B cell (primary cell): ENCODE measurements around the gene GRIK3. TPM values are rescaled to one million over a fixed set of nuclear protein-coding genes. Genes with fewer than 3 reads are reported as not detected.

ENCODE experiments used
- ATAC-seq: fragments of 200-7000 bp; cut with Tn5 transposase; one replicate; pipeline ENCODE4 v1.10.0; 2021; ENCODE audit warnings: low read depth, mild to moderate bottlenecking, moderate number of reproducible peaks, moderate library complexity
- CTCF ChIA-PET: fragments of 350-600 bp; sonication (Branson Sonifier 250); formaldehyde crosslinking; loops from one replicate; lab custom pipeline; 2021; ENCODE audit warnings: antibody characterized with exemption, inconsistent platforms; lab: Charles Lee
- POLR2A ChIA-PET: fragments of 350-600 bp; sonication (Branson Sonifier 250); formaldehyde crosslinking; loops from one replicate; lab custom pipeline; 2021; ENCODE audit warnings: antibody characterized with exemption; lab: Charles Lee
- DNase-seq: peaks from one replicate; pipeline ENCODE4 v3.0.0; 2013
- H2AFZ ChIP-seq: 2 replicates; pipeline ENCODE4 v1.6.1; 2012; ENCODE audit warnings: mild to moderate bottlenecking, low read depth, low read length; ENCODE audit not compliant: insufficient read depth, poor library complexity, severe bottlenecking
- H3K27ac ChIP-seq, 2 donors: 1 replicate in 1 of 2; 2 replicates in 1 of 2; pipeline ENCODE4 v1.5.1; 2012 to 2013; ENCODE audit warnings: low read length in 2 of 2, mild to moderate bottlenecking in 2 of 2, moderate library complexity in 1 of 2
- H3K27me3 ChIP-seq, 4 experiments: fragments of 200-600 bp in 1 of 4; sonication (generic) in 1 of 4; replicated peaks in 1 of 4; 1 replicate in 2 of 4; 2 replicates in 2 of 4; pipeline versions ENCODE4 v1.6.1 to v1.7.0; 2013 to 2016; ENCODE audit warnings: low read length in 3 of 4, mild to moderate bottlenecking in 2 of 4, mixed read lengths in 1 of 4, moderate library complexity in 1 of 4; ENCODE audit not compliant: insufficient read depth in 4 of 4, control insufficient read depth in 3 of 4; ENCODE audit errors: control extremely low read depth in 1 of 4
- H3K36me3 ChIP-seq, 2 experiments: replicated peaks in 1 of 2; 1 replicate in 1 of 2; 2 replicates in 1 of 2; pipeline versions ENCODE4 v1.6.1 to v1.7.1; 2013; ENCODE audit warnings: low read length in 1 of 2; ENCODE audit not compliant: insufficient read depth in 2 of 2, control insufficient read depth in 1 of 2; ENCODE audit errors: control extremely low read depth in 1 of 2, extremely low read depth in 1 of 2
- H3K4me1 ChIP-seq, 2 donors: fragments of 200-600 bp in 1 of 2; sonication (generic) in 1 of 2; 1 replicate in 1 of 2; 2 replicates in 1 of 2; pipeline versions ENCODE4 v1.5.1 to v1.6.1; 2013 to 2017; ENCODE audit warnings: low read length in 2 of 2; ENCODE audit not compliant: control insufficient read depth in 2 of 2, insufficient read depth in 2 of 2
- H3K4me2 ChIP-seq: replicated peaks from 2 replicates; pipeline ENCODE3; 2012; ENCODE audit warnings: mild to moderate bottlenecking, low read depth, low read length; ENCODE audit not compliant: poor library complexity, severe bottlenecking
- H3K4me3 ChIP-seq, 5 experiments: fragments of 200-600 bp in 1 of 5; sonication (generic) in 1 of 5; 1 replicate in 3 of 5; 2 replicates in 2 of 5; pipeline versions ENCODE4 v1.5.1 to v1.7.0; 2011 to 2016; ENCODE audit warnings: low read length in 4 of 5, mild to moderate bottlenecking in 4 of 5, low read depth in 2 of 5, control low read depth in 1 of 5, moderate library complexity in 1 of 5; ENCODE audit not compliant: insufficient read depth in 1 of 5; ENCODE audit errors: control extremely low read depth in 1 of 5, extremely low read depth in 1 of 5
- H3K79me2 ChIP-seq: fragments of 200-600 bp; sonication (generic); one replicate; pipeline ENCODE4 v1.6.0; 2016; ENCODE audit warnings: low read length; ENCODE audit not compliant: control insufficient read depth, insufficient read depth
- H3K9ac ChIP-seq: fragments of 200-600 bp; sonication (generic); 2 replicates; pipeline ENCODE4 v1.6.1; 2017; ENCODE audit warnings: mild to moderate bottlenecking, low read length, moderate library complexity
- H3K9me3 ChIP-seq, 3 donors: one replicate each; pipeline versions ENCODE4 v1.6.1 to v1.7.1; 2013; ENCODE audit warnings: low read length in 2 of 3; ENCODE audit not compliant: control insufficient read depth in 2 of 3, insufficient read depth in 1 of 3; ENCODE audit errors: control extremely low read depth in 1 of 3
- H4K20me1 ChIP-seq: 2 replicates; pipeline ENCODE4 v1.6.0; 2012; ENCODE audit warnings: mild to moderate bottlenecking, low read length; ENCODE audit not compliant: insufficient read depth, control insufficient read depth, poor library complexity, severe bottlenecking
- H3K27ac Mint-ChIP-seq: one replicate; pipeline ENCODE4 v1.8.0; 2021; ENCODE audit warnings: mixed read lengths
- H3K27me3 Mint-ChIP-seq: one replicate; pipeline ENCODE4 v1.8.0; 2021; ENCODE audit warnings: mixed read lengths
- H3K4me1 Mint-ChIP-seq: one replicate; pipeline ENCODE4 v1.8.0; 2021; ENCODE audit warnings: mixed read lengths
- H3K4me3 Mint-ChIP-seq: one replicate; pipeline ENCODE4 v1.8.0; 2021; ENCODE audit warnings: mixed read lengths
- H3K9me3 Mint-ChIP-seq: one replicate; pipeline ENCODE4 v1.8.0; 2022; ENCODE audit warnings: mixed read lengths; ENCODE audit not compliant: insufficient read depth
- CTCF ChIP-seq: fragments of 200-600 bp; IDR thresholded peaks from one replicate; pipeline ENCODE4 v1.8.0; 2022; ENCODE audit warnings: antibody characterized with exemption, mild to moderate bottlenecking
- EZH2 ChIP-seq: IDR thresholded peaks from 2 replicates; pipeline ENCODE4 v1.6.1; 2012; ENCODE audit warnings: borderline replicate concordance, low read depth, mild to moderate bottlenecking, moderate library complexity, low read length; ENCODE audit not compliant: insufficient read depth, poor library complexity, severe bottlenecking
- WGBS: methylation state at CpG from one replicate; pipeline ENCODE4 v1.1.5; 2013; ENCODE audit warnings: missing lambda C conversion rate; ENCODE audit not compliant: insufficient coverage; 5-methylcytosine and 5-hydroxymethylcytosine counted together
- intact Hi-C: fragments of 100-400 bp; cut with micrococcal nuclease; formaldehyde crosslinking; loops from one replicate; pipeline ENCODE4 v1.10.0; 2022
- polyA plus RNA-seq: library from polyadenylated mRNA; depleted of rRNA; stranded (reverse); fragments of >200 nt; gene quantifications from 2 replicates; pipeline ENCODE4 v1.2.3, GENCODE V29; 2012
- total RNA-seq, 2 donors: library from RNA; stranded (reverse); fragments of 120-200 nt in 1 of 2; gene quantifications; 1 replicate in 1 of 2; 2 replicates in 1 of 2; pipeline versions ENCODE4 v1.2.3 to v1.2.4, GENCODE V29; 2013 to 2022

The GRIK3 gene
- total and polyA plus RNA-seq, 2 donors (not counting 1 experiment from before 2014, with no cell fraction given), result 0.12 to 1.5 TPM

- H3K4me3 ChIP-seq, result no peak overlapping the region
- H3K9me3 ChIP-seq, result peaks cover 0 to 2% (median 0%) of the 10 kb centered on the region in 3 donors
- Mint-ChIP-seq H3K4me3 (no peak overlapping the region), H3K9me3 (no peaks in the 10 kb centered on the region), H3K27me3 (peaks cover 27% of the 10 kb centered on the region), H3K27ac (no peak overlapping the region), H3K4me1 (no peaks in the 10 kb centered on the region)
- no peak overlapping the region for H3K27ac ChIP-seq
- DNase-seq (no peak), ATAC-seq (no peak)
- ChIA-PET POLR2A (no interaction called here), CTCF (no interaction called here)
- H4K20me1 ChIP-seq, result no peaks in the 10 kb centered on the region
- H3K79me2 ChIP-seq, result no peaks in the 10 kb centered on the region
- 66% methylated on average over 3 of the region's 3 CpGs for WGBS
- H2AFZ ChIP-seq, result no peak overlapping the region
- H3K9ac ChIP-seq, result no peak overlapping the region
- no peak for TF ChIP-seq EZH2
- H3K4me1 ChIP-seq, result no peaks in the 10 kb centered on the region
- H3K4me2 ChIP-seq, result no peak overlapping the region
- H3K27me3 ChIP-seq, result peaks cover 0 to 4% (median 2%) of the 10 kb centered on the region in 4 experiments
- H3K36me3 ChIP-seq, result no peaks in the 10 kb centered on the region
- intact Hi-C loops, result no loop called here
Observed at GRCh38 chr1:36776256-36776655, 258.1 kb downstream of the GRIK3 start.

- Histone ChIP-seq H3K27ac (no peak overlapping the region), H3K4me3 (no peak overlapping the region), H3K27me3 (peaks cover 0 to 7% (median 2%) of the 10 kb centered on the region in 4 experiments), H4K20me1 (no peaks in the 10 kb centered on the region), H2AFZ (no peak overlapping the region), H3K9ac (no peak overlapping the region), H3K9me3 (peaks cover 0 to 2% (median 0%) of the 10 kb centered on the region in 3 donors), H3K4me2 (no peak overlapping the region), H3K4me1 (no peaks in the 10 kb centered on the region), H3K36me3 (no peaks in the 10 kb centered on the region), H3K79me2 (no peaks in the 10 kb centered on the region)
- Mint-ChIP-seq H3K27me3 (peaks cover 32% of the 10 kb centered on the region), H3K27ac (no peak overlapping the region), H3K9me3 (no peaks in the 10 kb centered on the region), H3K4me1 (no peaks in the 10 kb centered on the region), H3K4me3 (no peak overlapping the region)
- WGBS, result 65% methylated on average over 2 of the region's 2 CpGs
- intact Hi-C loops, result no loop called here
- ChIA-PET CTCF (no interaction called here), POLR2A (no interaction called here)
- DNase-seq (no peak), ATAC-seq (no peak)
- no peak for TF ChIP-seq EZH2
- TF ChIP-seq CTCF, result no peak
Observed at GRCh38 chr1:36775716-36776115, 258.6 kb downstream of the GRIK3 start.
